ENCODE data around the gene NECAB3. TPM values are rescaled to one million over a fixed set of nuclear protein-coding genes. Genes with fewer than 3 reads are reported as not detected.

Gene NECAB3
- total and polyA plus RNA-seq, 2 of the 13 experiments (the other 11 are each of a cell fraction or from before 2014, with no cell fraction given), result 61.5 to 65.5 TPM

- TF ChIP-seq ZNF414 (CRISPR knock-in tag; IDR thresholded peaks at IDR 0.05) (peak; percentile 60; the same call in 1 of the 2 replicates), ZSCAN21 (CRISPR knock-in tag; IDR thresholded peaks at IDR 0.05; ENCODE audit: borderline replicate concordance) (peak; percentile 78; the same call in 1 of the 2 replicates), ZNF609 (CRISPR knock-in tag; IDR thresholded peaks at IDR 0.05; ENCODE audit: borderline replicate concordance) (no peak; the same call in 1 of the 2 replicates), TGIF2 (CRISPR knock-in tag; IDR thresholded peaks at IDR 0.05) (no peak), ZNF296 (CRISPR knock-in tag; conservative IDR thresholded peaks at IDR 0.05) (no peak), RFXAP (CRISPR knock-in tag; IDR thresholded peaks at IDR 0.05; ENCODE audit: borderline replicate concordance) (0 out of 2 replicates have a peak, but pooled peaks have one; percentile 7), CHD4 (IDR thresholded peaks at IDR 0.05; ENCODE audit: borderline replicate concordance, low read length) (no peak), FOXO1 (CRISPR knock-in tag; IDR thresholded peaks at IDR 0.05) (peak; percentile 36; the same call in 1 of the 2 replicates), TAF1 (CRISPR knock-in tag; IDR thresholded peaks at IDR 0.05) (no peak), ZBED4 (CRISPR knock-in tag; IDR thresholded peaks at IDR 0.05; ENCODE audit: borderline replicate concordance) (no peak)
- TF ChIP-seq, protein P1, sequence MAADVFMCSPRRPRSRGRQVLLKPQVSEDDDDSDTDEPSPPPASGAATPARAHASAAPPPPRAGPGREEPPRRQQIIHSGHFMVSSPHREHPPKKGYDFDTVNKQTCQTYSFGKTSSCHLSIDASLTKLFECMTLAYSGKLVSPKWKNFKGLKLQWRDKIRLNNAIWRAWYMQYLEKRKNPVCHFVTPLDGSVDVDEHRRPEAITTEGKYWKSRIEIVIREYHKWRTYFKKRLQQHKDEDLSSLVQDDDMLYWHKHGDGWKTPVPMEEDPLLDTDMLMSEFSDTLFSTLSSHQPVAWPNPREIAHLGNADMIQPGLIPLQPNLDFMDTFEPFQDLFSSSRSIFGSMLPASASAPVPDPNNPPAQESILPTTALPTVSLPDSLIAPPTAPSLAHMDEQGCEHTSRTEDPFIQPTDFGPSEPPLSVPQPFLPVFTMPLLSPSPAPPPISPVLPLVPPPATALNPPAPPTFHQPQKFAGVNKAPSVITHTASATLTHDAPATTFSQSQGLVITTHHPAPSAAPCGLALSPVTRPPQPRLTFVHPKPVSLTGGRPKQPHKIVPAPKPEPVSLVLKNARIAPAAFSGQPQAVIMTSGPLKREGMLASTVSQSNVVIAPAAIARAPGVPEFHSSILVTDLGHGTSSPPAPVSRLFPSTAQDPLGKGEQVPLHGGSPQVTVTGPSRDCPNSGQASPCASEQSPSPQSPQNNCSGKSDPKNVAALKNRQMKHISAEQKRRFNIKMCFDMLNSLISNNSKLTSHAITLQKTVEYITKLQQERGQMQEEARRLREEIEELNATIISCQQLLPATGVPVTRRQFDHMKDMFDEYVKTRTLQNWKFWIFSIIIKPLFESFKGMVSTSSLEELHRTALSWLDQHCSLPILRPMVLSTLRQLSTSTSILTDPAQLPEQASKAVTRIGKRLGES (CRISPR knock-in tag; IDR thresholded peaks at IDR 0.05; ENCODE audit: borderline replicate concordance), result no peak
- TF ChIP-seq, protein P2, sequence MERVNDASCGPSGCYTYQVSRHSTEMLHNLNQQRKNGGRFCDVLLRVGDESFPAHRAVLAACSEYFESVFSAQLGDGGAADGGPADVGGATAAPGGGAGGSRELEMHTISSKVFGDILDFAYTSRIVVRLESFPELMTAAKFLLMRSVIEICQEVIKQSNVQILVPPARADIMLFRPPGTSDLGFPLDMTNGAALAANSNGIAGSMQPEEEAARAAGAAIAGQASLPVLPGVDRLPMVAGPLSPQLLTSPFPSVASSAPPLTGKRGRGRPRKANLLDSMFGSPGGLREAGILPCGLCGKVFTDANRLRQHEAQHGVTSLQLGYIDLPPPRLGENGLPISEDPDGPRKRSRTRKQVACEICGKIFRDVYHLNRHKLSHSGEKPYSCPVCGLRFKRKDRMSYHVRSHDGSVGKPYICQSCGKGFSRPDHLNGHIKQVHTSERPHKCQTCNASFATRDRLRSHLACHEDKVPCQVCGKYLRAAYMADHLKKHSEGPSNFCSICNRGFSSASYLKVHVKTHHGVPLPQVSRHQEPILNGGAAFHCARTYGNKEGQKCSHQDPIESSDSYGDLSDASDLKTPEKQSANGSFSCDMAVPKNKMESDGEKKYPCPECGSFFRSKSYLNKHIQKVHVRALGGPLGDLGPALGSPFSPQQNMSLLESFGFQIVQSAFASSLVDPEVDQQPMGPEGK (CRISPR knock-in tag; IDR thresholded peaks at IDR 0.05), result peak; percentile 7; the same call in 1 of the 2 replicates
Observed at GRCh38 chr20:33673410-33674293, 576 bp downstream of the NECAB3 start (continued).
